ENCODE measurements around the gene RIC8A. TPM values are rescaled to one million over a fixed set of nuclear protein-coding genes. Genes with fewer than 3 reads are reported as not detected.
"Not testable (repeated sequence)": the region's sequence is repeated elsewhere in the genome, so short reads cannot be mapped to it uniquely, and the experiment has no call there.

Gene RIC8A
- total RNA-seq, 2 donors from 2014 or later: 54.1 to 67.4 TPM

DNA sequence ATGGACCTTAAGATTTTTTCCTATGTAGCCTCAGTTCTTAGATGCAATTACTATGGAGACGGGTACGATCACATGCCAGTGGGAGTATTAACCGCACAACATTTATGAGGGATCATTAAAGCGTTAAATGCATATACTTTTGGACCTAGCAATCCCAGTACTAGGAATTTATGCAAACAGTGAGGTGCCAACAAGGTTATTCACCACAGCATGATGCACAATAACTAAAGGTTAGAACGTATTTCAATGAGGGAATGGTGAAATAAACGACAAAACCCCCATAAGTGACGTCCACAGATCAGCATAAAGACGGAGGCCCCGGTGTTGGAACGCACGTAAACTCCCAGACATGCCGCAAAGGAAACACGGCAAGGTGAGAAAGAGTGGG lies 28.1 kb downstream of the RIC8A start:
- ATAC-seq (peak; percentile 3 to 8), DNase-seq (no peak)
- intact Hi-C loops (cut with DNase I): loop anchor here in 1 of 2 donors (10.0 kb wide), 1 partner anchor 59 kb away; the partner anchor contains the start of gene IFITM5

DNA sequence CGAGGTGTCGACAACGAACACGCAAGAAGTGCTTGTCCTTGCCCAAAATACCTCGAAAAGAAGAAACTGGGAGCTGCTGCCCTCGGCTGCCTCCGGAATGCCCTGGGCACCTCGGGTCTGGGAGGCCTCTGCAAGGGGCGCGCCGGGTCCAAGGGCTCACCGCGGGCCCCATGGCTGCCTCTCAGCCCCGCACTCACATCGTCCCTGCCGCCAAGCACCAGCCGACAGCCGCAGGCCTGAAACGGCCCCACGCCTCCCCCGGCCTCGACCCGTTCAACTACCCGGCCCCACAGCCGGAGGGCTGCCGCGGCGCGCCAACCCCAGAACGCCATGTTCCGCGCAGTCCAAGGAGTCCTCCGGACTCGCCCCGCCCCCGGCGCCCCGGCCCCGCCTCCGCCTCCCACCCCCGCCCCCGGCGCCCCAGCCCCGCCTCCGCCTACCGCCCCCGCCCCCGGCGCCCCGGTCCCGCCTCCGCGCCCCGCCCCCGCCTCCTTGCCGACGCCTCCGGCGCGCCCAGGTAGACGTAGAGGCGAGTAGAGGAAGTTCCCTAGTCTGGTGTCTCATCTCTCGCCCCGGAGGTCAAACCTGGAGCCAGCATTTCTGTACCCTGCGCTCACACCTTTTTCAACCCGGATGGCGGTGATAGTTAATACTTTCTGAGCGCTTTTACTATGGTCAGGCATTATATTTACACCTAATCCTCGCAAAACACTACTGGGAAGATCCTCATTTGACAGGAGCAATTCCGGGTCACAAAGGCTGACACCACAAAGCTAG lies 28.7 kb downstream of the RIC8A start, which contains the start of gene SIRT3:
TSS of gene SIRT3 (minus strand) at position 346 of the 777 bp plus-strand sequence. CDS start at position 332, 14 bp downstream.
- peak; percentile 83 for DNase-seq
- intact Hi-C loops (cut with DNase I): loop anchor here in 1 of 2 donors (2.0 to 10.0 kb wide), 2 partner anchors 27 to 59 kb away; partner anchors contain the start of gene IFITM5
- peak; percentile 91 to 94 for ATAC-seq

GRCh38 chr11:236774-237767 lies 29.6 kb downstream of the RIC8A start, which contains the start of gene PSMD13:
Gene PSMD13 (plus strand): TSS chr11:236976. CDS start chr11:237050, 74 bp downstream.
- DNase-seq (peak; percentile 91), ATAC-seq (peak; percentile 95 to 97)
- intact Hi-C loops (cut with DNase I): loop anchor here in 1 of 2 donors (2.0 to 10.0 kb wide), 2 partner anchors 28 to 58 kb away; partner anchors contain the start of gene IFITM5

GRCh38 chr11:238346-238745 lies 30.8 kb downstream of the RIC8A start:
- ATAC-seq, DNase-seq: not testable (repeated sequence)
- intact Hi-C loops (cut with DNase I): loop anchor here in 1 of 2 donors (10.0 kb wide), 1 partner anchor 56 kb away; the partner anchor contains the start of gene IFITM5

- ATAC-seq: no peak
- no peak for DNase-seq
- intact Hi-C loops (cut with DNase I): no loop called here
Observed at GRCh38 chr11:240315-240714, 32.8 kb downstream of the RIC8A start.

- no peak for DNase-seq
- ATAC-seq: peak in 1 of 2 donors; percentile 6
- intact Hi-C loops (cut with DNase I): no loop called here
Observed at GRCh38 chr11:241634-242033, 34.1 kb downstream of the RIC8A start.

DNA sequence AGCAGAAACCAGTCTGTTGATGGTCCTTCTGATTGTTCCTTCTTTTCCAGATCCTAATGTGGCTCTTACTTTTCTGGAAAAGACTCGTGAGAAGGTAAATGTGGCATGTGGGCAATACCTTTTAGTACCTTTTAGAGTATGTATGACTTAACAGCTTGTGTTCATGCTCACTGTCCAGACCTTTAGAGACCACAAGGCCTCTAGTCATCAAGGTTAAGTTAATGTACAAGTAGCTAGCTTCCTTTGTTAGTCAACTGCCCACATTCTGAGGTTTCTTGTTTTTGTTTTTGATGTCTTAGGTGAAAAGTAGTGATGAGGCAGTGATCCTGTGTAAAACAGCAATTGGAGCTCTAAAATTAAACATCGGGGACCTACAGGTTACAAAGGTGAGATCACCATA lies 36.9 kb downstream of the RIC8A start:
- no peak for DNase-seq
- ATAC-seq: no peak
- intact Hi-C loops (cut with DNase I): no loop called here

DNA sequence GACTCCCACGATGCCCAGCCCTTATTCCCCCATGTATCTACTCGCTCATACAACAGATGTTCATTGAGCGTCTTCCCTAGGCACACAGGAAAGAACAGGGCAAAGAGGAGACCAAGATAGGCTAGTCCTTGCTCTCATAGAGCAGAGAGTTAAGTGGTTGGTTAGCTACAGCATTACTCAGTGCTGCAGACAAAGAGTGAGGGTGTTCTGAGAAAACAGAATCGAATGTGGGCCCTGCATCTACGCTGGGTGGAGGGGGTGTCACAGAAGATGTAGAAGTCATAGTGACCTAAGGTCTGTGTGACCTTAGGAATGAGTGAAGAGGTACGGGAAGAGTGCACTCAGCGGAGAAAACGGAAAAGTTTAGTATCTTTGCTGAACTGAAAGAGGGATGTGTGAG lies 41.6 kb downstream of the RIC8A start:
- intact Hi-C loops (cut with DNase I): no loop called here
- no peak for ATAC-seq

DNA sequence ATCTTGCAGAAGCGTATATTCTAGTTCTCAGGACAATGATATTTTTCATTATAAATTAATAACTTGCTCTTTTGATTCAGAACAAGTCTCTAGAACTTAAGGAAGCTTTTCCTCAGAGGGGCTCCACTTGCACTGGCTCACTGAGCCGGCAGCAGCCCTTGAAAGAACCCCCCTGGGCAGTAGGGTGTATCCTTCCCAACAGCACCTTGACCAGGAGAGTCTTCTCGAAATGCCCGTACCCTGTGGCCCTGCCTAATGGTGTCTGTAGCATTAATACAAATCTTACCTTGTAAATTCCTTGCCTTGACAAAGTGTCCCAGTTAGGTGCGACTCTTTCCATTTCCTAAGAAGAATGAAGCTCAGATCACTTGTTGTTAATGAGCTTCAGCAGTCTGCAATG lies 42.8 kb downstream of the RIC8A start:
- no peak for ATAC-seq
- DNase-seq: no peak
- intact Hi-C loops (cut with DNase I): loop anchor here in 1 of 2 donors (5.0 to 10.0 kb wide), 2 partner anchors 107 to 145 kb away; partner anchors contain the start of gene PKP3

More for the DNA sequence above, 41.6 kb downstream of the RIC8A start:
- DNase-seq: no peak

GRCh38 chr11:250740-251299 lies 43.3 kb downstream of the RIC8A start:
- intact Hi-C loops (cut with DNase I): loop anchor here in 1 of 2 donors (5.0 to 10.0 kb wide), 2 partner anchors 106 to 144 kb away; partner anchors contain the start of gene PKP3
- ATAC-seq (peak; percentile 67 to 68), DNase-seq (peak; percentile 54)

GRCh38 chr11:251550-251949 lies 44.0 kb downstream of the RIC8A start:
- DNase-seq (no peak), ATAC-seq (no peak)
- intact Hi-C loops (cut with DNase I): loop anchor here in 1 of 2 donors (5.0 to 10.0 kb wide), 2 partner anchors 106 to 143 kb away; partner anchors contain the start of gene PKP3

GRCh38 chr11:252666-253065 lies 45.2 kb downstream of the RIC8A start:
- ATAC-seq: no peak
- intact Hi-C loops (cut with DNase I): loop anchor here in 1 of 2 donors (5.0 to 10.0 kb wide), 2 partner anchors 105 to 142 kb away; partner anchors contain the start of gene PKP3
- no peak for DNase-seq

- no peak for DNase-seq
- no peak for ATAC-seq
- intact Hi-C loops (cut with DNase I): loop anchor here in 1 of 2 donors (5.0 to 10.0 kb wide), 2 partner anchors 104 to 141 kb away; partner anchors contain the start of gene PKP3
Observed at GRCh38 chr11:253160-253885, 45.8 kb downstream of the RIC8A start.

GRCh38 chr11:253886-254270 lies 46.4 kb downstream of the RIC8A start:
- intact Hi-C loops (cut with DNase I): loop anchor here in 1 of 2 donors (5.0 to 10.0 kb wide), 2 partner anchors 103 to 141 kb away; partner anchors contain the start of gene PKP3
- ATAC-seq: no peak
- no peak for DNase-seq

DNA sequence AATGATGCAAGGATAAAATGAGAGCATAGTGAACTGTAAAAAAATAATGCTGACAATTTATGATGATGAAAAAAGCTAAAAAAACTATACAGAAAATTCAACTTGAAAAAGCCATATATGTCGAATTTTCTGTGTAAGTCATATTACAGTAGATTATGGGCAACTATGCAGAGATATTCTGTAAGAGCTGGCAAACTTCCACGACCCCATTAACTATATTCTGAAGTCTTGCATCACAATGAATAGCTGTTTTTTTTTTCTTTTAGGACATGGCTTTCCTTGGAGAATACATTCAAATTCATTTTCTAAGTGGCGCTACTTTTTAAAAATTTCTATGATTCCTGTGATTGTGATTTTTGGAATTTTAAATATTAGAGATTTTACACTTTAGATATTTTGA lies 47.7 kb downstream of the RIC8A start:
- ATAC-seq (no peak), DNase-seq (no peak)
- intact Hi-C loops (cut with DNase I): loop anchor here in 1 of 2 donors (10.0 kb wide), 1 partner anchor 140 kb away; the partner anchor contains the start of gene PKP3

DNA sequence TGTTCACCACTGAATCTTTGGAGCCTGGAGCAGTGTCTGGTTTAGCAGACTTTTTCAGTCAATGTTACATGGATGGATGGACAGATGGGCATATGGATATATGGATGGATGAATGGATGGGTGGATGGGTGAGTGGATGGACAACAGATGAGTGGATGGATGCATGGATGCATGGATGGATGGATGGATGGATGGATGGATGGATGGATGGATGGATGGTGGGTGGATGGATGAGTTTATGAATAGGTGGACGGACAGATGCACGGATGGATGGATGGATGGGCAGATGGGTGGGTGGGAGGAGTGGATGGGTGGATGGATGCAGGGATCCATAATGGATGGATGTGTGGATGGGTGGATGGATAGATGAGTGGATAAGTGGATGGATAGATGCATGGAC lies 48.3 kb downstream of the RIC8A start:
- intact Hi-C loops (cut with DNase I): loop anchor here in 1 of 2 donors (10.0 kb wide), 1 partner anchor 139 kb away; the partner anchor contains the start of gene PKP3
- DNase-seq (no peak), ATAC-seq (no peak)

- ATAC-seq (no peak), DNase-seq (no peak)
- intact Hi-C loops (cut with DNase I): loop anchor here in 1 of 2 donors (10.0 kb wide), 1 partner anchor 138 kb away; the partner anchor contains the start of gene PKP3
Observed at GRCh38 chr11:256952-257737, 49.6 kb downstream of the RIC8A start.
